ENCODE results near the gene CLDN1.

GRCh38 chr3:190338717-190339116 lies 16.5 kb upstream of the CLDN1 start:
- TF ChIP-seq CTCF (IDR thresholded peaks at IDR 0.05; ENCODE audit: low read length), result no peak
- no peak for TF ChIP-seq EZH2 (IDR thresholded peaks at IDR 0.05; ENCODE audit: borderline replicate concordance, low read length)
